Fibroblast of lung (primary cell): ENCODE measurements around the gene WBP4. TPM values are rescaled to one million over a fixed set of nuclear protein-coding genes. Genes with fewer than 3 reads are reported as not detected.

Source experiments
- DNase-seq, 2 donors: peaks; one replicate each; pipeline versions ENCODE4 v3.0.0 to v3.0.0-alpha.2; 2010; ENCODE audit warnings: low read depth in 2 of 2
- H2AFZ ChIP-seq: 2 replicates; pipeline ENCODE4 v1.5.1; 2012; ENCODE audit warnings: low read length, control low read depth, inconsistent platforms
- H3K27ac ChIP-seq: 2 replicates; pipeline ENCODE4 v1.5.1; 2011; ENCODE audit warnings: low read length, control low read depth; ENCODE audit not compliant: insufficient read depth
- H3K27me3 ChIP-seq: 2 replicates; pipeline ENCODE4 v1.5.1; 2011; ENCODE audit warnings: mild to moderate bottlenecking, low read length; ENCODE audit not compliant: control insufficient read depth, insufficient read depth
- H3K36me3 ChIP-seq: 2 replicates; pipeline ENCODE4 v1.5.1; 2011; ENCODE audit warnings: low read length; ENCODE audit not compliant: control insufficient read depth, insufficient read depth
- H3K4me1 ChIP-seq: 2 replicates; pipeline ENCODE4 v1.5.1; 2011; ENCODE audit warnings: low read length; ENCODE audit not compliant: control insufficient read depth, insufficient read depth; ENCODE audit errors: extremely low read depth
- H3K4me2 ChIP-seq: 2 replicates; pipeline ENCODE4 v1.5.1; 2011; ENCODE audit warnings: low read length, control low read depth; ENCODE audit not compliant: insufficient read depth; ENCODE audit errors: extremely low read depth
- H3K4me3 ChIP-seq, 4 experiments: fragments of 200-600 bp in 1 of 4; sonication (generic) in 1 of 4; replicated peaks in 1 of 4; 2 replicates each; pipeline ENCODE4 v1.5.1; 2011 to 2016; ENCODE audit warnings: low read length in 4 of 4, low read depth in 3 of 4, mild to moderate bottlenecking in 3 of 4, control low read depth in 2 of 4, inconsistent platforms in 1 of 4, mixed read lengths in 1 of 4; ENCODE audit not compliant: insufficient read depth in 1 of 4; ENCODE audit errors: control extremely low read depth in 1 of 4
- H3K79me2 ChIP-seq: 2 replicates; pipeline ENCODE4 v1.5.1; 2012; ENCODE audit warnings: mild to moderate bottlenecking, low read length, inconsistent platforms; ENCODE audit not compliant: control insufficient read depth, insufficient read depth
- H3K9ac ChIP-seq: 2 replicates; pipeline ENCODE4 v1.5.1; 2011; ENCODE audit warnings: mild to moderate bottlenecking, low read length, control low read depth; ENCODE audit not compliant: insufficient read depth
- H3K9me3 ChIP-seq: 2 replicates; pipeline ENCODE4 v1.5.1; 2012; ENCODE audit warnings: low read depth, low read length; ENCODE audit not compliant: control insufficient read depth, insufficient read depth
- H4K20me1 ChIP-seq: 2 replicates; pipeline ENCODE4 v1.5.1; 2011; ENCODE audit warnings: low read length; ENCODE audit not compliant: control insufficient read depth, insufficient read depth; ENCODE audit errors: extremely low read depth
- EZH2 ChIP-seq: IDR thresholded peaks from 2 replicates; pipeline ENCODE4 v1.5.1; 2012; ENCODE audit warnings: low read length, control low read depth, mild to moderate bottlenecking; ENCODE audit errors: missing control alignments
- polyA plus RNA-seq, 2 donors: library from polyadenylated mRNA; depleted of rRNA in 1 of 2; stranded (reverse) in 1 of 2; unstranded in 1 of 2; fragments of >200 nt; gene quantifications; 2 replicates each; pipeline ENCODE4 v1.2.1, GENCODE V29; 2011 to 2012; ENCODE audit warnings: missing spikeins in 1 of 2
- total RNA-seq: library from RNA; depleted of rRNA; stranded (reverse); fragments of >200 nt; gene quantifications from 2 replicates; pipeline ENCODE4 v1.2.1, GENCODE V29; 2014
- TF ChIP-seq, protein P1 (sequence below), 2 donors: IDR thresholded peaks in 1 of 2; conservative IDR thresholded peaks in 1 of 2; 1 replicate in 1 of 2; 2 replicates in 1 of 2; pipeline ENCODE4 v1.5.1; 2011 to 2012; ENCODE audit warnings: low read length in 2 of 2, control low read depth in 1 of 2, inconsistent platforms in 1 of 2, low read depth in 1 of 2, mild to moderate bottlenecking in 1 of 2

Gene WBP4
- total and polyA plus RNA-seq, 2 donors (not counting 1 experiment from before 2014, with no cell fraction given): 13.7 to 17.7 TPM

GRCh38 chr13:41029629-41030028 lies 31.7 kb upstream of the WBP4 start:
- Histone ChIP-seq H3K9me3 (no peaks in the 10 kb centered on the region), H3K4me1 (no peaks in the 10 kb centered on the region), H3K4me2 (no peak overlapping the region), H3K27ac (no peak overlapping the region), H2AFZ (no peak overlapping the region), H3K9ac (no peak overlapping the region), H3K27me3 (no peaks in the 10 kb centered on the region), H4K20me1 (no peaks in the 10 kb centered on the region), H3K4me3 (no peak overlapping the region), H3K36me3 (peaks cover 1% of the 10 kb centered on the region), H3K79me2 (peaks cover 12% of the 10 kb centered on the region)
- DNase-seq: no peak
- TF ChIP-seq EZH2: no peak
- TF ChIP-seq, protein P1, sequence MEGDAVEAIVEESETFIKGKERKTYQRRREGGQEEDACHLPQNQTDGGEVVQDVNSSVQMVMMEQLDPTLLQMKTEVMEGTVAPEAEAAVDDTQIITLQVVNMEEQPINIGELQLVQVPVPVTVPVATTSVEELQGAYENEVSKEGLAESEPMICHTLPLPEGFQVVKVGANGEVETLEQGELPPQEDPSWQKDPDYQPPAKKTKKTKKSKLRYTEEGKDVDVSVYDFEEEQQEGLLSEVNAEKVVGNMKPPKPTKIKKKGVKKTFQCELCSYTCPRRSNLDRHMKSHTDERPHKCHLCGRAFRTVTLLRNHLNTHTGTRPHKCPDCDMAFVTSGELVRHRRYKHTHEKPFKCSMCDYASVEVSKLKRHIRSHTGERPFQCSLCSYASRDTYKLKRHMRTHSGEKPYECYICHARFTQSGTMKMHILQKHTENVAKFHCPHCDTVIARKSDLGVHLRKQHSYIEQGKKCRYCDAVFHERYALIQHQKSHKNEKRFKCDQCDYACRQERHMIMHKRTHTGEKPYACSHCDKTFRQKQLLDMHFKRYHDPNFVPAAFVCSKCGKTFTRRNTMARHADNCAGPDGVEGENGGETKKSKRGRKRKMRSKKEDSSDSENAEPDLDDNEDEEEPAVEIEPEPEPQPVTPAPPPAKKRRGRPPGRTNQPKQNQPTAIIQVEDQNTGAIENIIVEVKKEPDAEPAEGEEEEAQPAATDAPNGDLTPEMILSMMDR (conservative IDR thresholded peaks at IDR 0.05 in 1 of 2, IDR thresholded peaks at IDR 0.05 in 1 of 2; ENCODE audit: low read depth in 1 of 2, low read length in 2 of 2): no peak

- TF ChIP-seq, protein P1 (conservative IDR thresholded peaks at IDR 0.05 in 1 of 2, IDR thresholded peaks at IDR 0.05 in 1 of 2; ENCODE audit: low read depth in 1 of 2, low read length in 2 of 2): no peak
- TF ChIP-seq EZH2: no peak
- Histone ChIP-seq H3K36me3 (no peaks in the 10 kb centered on the region), H2AFZ (no peak overlapping the region), H3K9ac (no peak overlapping the region), H3K9me3 (no peaks in the 10 kb centered on the region), H3K79me2 (peaks cover 10% of the 10 kb centered on the region), H3K4me3 (no peak overlapping the region), H3K4me2 (no peak overlapping the region), H3K27ac (no peak overlapping the region), H3K4me1 (no peaks in the 10 kb centered on the region), H4K20me1 (peaks cover 7% of the 10 kb centered on the region), H3K27me3 (no peaks in the 10 kb centered on the region)
- DNase-seq: no peak
These were observed 28.5 kb upstream of the WBP4 start for GRCh38 chr13:41032691-41033376.

DNA sequence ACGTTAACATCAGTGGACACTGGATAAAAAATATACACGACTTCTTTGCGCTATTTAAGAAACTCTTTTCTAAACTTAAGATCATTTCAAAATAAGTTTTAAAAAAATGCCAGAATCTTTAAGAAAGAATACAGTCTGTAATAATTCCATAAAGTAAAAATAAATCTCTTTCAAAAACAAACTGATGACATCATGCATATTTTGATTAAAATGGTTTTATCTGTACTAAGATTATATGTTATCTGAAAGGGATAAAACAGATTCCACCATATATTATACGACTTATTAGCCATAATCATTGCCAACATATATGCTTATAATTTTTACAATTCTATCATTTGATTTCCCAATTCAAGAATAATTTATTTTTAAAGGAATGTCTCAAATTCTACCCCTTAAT lies 26.9 kb upstream of the WBP4 start:
- Histone ChIP-seq H3K9ac (no peak overlapping the region), H3K27me3 (no peaks in the 10 kb centered on the region), H4K20me1 (peaks cover 7% of the 10 kb centered on the region), H3K27ac (no peak overlapping the region), H3K36me3 (no peaks in the 10 kb centered on the region), H3K4me1 (no peaks in the 10 kb centered on the region), H3K79me2 (peaks cover 10% of the 10 kb centered on the region), H3K4me3 (no peak overlapping the region), H3K4me2 (no peak overlapping the region), H2AFZ (no peak overlapping the region), H3K9me3 (no peaks in the 10 kb centered on the region)
- no peak for DNase-seq
- TF ChIP-seq, protein P1 (conservative IDR thresholded peaks at IDR 0.05 in 1 of 2, IDR thresholded peaks at IDR 0.05 in 1 of 2; ENCODE audit: low read depth in 1 of 2, low read length in 2 of 2): no peak
- no peak for TF ChIP-seq EZH2
